GM21526 (cell line): ENCODE measurements around the gene ATXN7L2.
A peak's percentile ranks its signal among the peaks of the same experiment; 100 is the strongest.

Experiments used
- ATAC-seq: cut with Tn5 transposase; IDR thresholded peaks from one replicate; pipeline ENCODE4 v1.9.1; 2021; ENCODE audit warnings: moderate library complexity; ENCODE audit not compliant: unreplicated experiment, low FRiP score

ATXN7L2 gene

DNA sequence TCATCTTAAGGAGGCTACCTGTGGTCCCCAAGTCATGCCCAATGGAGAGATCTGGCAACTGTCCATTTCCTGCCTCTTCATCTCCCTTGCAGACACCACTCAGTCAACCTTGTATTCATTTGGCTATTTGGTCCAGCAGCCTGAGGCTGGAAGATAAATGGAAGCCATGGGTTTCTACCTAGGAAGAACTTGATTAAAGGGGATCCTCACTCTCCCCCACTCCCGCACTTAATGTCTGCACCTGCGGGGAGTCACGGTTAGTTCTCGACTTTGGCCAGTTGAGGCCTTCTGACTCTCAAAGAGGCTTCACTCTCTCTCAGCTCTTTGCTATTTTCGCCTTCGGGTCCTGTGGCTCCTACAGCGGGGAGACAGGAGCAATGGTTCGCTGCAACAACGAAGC is 8.4 kb upstream of the ATXN7L2 start:
- ATAC-seq = no peak

DNA sequence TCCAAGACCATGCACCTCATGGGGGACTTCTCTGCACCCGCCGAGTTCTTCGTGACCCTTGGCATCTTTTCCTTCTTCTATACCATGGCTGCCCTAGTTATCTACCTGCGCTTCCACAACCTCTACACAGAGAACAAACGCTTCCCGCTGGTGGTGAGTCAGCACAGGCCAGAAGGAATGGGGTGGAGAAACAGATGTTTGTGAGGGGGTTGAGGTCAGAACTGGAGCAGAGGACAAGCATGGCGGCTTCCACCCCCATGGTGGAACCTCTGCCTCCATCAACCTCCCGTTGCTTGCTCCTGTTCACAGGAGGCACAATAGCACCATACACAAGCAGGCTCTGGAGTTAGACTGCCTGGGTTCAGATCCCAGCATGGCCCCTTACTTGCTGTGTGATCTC is 6.9 kb upstream of the ATXN7L2 start:
- no peak for ATAC-seq

DNA sequence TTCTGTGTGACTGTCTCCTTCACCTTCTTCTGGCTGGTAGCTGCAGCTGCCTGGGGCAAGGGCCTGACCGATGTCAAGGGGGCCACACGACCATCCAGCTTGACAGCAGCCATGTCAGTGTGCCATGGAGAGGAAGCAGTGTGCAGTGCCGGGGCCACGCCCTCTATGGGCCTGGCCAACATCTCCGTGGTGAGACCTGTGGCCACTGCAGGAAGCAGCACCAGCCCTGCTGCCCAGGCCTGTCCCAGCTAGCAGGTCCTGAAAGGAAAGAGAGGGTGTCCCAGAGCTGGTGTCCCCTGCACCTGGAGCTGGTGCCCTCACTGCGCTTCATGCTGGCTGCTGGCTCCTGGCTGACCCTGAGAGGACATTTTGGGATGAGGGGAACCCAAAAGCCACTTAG is 5.9 kb upstream of the ATXN7L2 start:
- no peak for ATAC-seq

DNA sequence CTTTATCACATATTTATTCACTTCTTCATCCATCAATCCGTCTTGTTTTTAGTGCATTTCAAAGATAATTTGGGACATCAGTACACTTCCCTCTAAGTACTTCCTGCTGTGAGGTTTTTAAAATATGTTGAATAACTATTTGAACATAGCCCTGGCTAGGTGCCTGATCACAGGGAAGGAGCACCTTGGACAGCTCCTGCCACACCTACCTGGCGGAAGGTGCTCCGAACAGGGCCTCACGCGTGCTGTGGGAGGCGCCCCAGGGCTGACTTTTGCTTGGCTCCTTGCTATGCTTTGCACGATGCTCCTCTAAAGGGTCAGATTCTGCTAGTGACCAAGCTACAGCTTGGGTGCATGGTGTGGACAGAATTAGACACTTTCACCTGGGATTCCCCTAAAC is 4.9 kb upstream of the ATXN7L2 start:
- ATAC-seq = no peak

DNA sequence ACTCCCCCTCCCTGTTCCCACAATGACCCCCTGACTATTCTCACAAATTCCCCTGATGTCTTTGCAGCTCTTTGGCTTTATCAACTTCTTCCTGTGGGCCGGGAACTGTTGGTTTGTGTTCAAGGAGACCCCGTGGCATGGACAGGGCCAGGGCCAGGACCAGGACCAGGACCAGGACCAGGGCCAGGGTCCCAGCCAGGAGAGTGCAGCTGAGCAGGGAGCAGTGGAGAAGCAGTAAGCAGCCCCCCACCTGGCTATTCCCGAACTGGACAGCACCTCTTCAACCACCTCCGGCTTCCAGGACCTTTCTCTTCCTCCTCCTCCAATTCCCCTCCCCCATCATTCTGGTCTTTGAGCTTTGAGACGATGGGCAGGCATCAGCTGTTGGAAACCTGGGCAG is 4.4 kb upstream of the ATXN7L2 start:
- ATAC-seq = no peak

DNA sequence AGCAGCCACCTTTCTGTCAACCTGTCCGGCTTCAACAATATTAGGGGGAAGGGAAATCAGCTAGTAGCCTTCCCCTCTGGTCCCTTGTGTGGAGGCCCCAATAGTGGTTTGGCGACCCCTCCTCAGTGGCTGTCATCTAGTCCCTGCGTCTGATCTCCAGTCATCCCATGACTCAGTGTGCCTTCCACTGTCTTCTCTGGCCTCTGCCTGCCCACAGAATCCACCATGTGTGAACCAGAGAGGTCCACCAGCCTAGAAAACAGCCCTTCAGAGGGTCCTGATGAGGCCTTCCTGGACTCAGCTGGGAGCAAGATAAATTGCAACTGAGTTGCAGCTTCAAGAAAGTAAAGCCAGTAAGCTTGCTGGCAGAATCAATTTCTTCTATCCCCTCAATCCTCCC is 3.8 kb upstream of the ATXN7L2 start:
- no peak for ATAC-seq

DNA sequence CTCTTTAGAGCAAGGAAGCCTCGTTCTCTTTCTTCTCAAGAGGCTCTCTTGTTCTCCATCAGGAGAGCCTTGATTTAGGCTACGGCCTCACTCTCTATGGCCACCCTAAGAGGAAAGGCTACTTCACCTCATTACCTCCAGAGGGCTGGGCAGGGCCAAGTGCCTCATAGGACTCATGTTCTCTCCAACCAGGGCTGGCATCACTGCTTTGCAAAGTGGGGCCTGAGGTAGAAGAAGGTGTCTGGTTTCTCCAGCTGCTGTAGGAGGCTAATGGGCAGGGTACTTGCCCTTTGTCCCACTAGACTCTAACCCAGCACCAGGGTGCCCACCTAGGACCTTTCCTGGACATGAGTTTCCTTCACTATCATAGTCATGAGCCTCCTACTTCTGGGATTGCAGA is 2.1 kb upstream of the ATXN7L2 start:
- ATAC-seq = no peak

DNA sequence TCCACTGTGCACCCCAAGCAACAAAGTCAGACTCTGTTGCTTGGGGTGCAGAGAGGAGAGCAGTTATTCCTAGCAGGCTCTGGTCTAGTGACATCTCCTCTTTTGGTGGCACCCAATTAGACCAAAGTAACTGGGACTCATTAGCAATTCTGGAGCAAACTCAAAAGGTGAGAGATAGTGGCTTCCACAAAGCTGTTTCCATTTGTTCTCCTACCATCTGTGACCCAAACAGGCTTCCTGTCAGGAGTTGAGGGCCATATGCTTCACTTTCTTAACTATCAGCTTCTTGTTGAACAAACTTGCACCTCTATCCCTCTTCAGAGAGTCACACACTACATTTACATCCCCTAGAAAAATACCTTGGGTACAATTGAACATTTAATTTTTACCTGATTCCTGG is 1.5 kb upstream of the ATXN7L2 start:
- ATAC-seq = no peak

DNA sequence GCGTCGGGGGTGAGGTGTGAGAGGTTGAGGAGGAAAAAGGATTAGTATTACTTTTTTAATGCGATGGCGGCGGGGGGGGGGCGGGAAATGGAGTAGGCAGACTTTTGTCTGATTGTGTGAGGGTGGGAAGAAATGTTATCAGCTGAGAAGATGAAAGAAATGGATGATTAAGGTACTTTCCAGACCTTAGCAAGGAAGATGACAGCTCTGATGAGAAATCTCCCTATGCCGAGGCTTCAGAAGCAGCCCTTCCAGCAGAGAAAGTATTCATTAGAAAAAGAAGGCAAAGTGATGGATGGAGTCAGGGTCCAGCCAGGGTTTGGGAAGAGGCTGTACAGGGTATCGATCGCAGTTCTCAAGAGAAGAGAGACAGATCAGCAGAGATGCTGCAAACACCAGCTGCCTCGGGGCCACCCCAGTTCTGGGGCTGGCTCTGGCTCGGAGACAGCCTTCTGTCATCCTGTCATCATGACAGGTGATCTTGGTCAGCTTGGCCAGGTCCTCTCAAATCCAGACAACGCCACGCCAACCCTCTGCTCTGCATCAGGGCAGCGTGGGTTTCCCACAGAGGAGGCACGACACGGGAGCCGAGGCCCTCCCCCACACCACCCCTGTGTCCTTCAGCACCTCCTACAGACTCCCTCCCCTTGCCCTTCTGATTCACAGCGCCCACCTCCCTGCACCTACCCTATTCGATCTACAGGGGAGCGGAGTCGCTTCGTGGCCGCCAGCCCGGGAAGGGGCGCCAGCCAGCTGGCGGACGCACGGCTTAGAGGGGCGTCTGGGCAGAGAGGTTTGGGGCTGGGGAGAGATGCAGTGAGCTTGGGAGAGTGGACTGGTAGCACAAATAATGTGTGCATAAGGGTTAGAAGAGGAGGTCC is 674 bp upstream of the ATXN7L2 start:
- peak; percentile 18 for ATAC-seq

DNA sequence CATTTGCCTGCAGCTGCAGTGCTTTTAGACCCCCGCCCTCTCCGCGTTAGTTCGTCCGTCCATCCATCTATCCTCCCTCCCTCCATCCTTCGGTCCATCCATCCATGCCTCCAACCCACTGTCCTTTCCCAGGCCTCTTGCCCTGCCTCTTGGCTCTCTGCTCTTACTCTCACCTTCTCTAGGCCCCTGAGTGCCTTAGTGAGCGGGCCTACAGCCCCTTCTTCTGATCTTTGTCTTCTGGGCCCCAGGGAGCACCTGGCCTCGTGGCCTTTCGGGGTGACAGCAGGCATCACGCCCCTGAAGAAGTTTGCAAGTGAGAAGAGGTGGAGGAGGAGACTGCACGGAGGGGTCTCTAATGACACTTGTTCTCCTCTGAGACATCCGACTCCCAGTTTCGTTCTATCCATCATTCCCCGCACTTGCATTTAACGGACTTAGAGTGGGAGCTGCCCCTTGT is 842 bp downstream of the ATXN7L2 start:
- ATAC-seq = no peak

DNA sequence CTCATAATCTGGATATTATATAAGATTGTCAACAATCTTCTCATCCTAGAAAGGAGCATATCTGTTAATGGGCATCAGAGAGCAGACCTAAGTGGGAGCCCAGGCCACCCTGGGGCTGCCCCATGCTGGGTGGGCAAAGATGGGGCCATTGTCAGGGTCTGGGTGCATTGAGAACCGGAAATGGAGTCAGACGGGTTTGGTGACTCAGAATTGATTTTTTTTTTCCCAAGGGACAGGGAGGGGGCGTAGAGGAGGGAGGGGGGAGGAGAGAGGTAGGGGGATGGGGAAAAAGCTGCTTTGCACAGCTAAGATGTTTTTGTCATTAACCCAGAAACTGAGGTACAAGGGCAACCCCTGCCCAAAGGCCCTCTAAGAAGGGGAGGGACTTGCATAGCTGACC is 1.3 kb downstream of the ATXN7L2 start:
- no peak for ATAC-seq

DNA sequence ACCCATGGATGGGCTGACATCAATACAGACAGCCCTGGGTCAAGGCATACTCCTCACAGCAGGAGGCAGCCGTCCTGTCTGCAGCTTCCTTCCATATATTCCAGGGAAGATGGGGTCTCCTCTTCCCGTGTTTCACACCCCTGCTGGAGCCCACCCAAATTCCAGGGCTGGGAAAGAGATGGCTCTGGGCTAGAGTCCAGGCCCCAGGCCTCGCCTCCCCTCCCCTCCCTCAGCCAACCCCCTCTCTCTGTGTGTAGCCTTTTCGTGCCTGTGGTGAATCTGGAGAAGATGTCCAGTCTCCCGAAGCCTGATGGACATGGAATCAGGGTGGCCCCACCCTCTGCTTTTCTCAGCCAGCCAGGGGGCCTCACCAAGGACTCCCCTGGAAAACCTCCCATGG is 3.6 kb downstream of the ATXN7L2 start:
- ATAC-seq = no peak

DNA sequence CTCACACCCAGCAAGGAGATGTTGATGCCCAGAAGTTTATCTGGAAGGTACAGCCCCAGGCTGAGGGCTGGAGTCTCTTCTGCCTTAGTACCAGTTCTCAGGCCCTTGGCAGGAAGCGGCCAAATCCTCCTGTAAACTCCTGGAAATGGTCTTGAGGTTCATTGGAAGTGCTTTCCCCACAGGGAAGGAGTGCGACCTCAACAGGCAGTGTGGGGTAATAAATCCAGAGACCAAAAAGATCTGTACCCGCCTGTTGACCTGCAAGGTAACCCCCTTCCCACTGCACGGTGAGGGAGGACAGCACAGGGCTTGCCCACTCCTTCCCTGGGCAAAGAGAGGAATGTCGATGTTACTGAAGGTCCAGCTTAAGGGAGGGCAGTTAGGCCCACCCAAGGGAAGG is 4.5 kb downstream of the ATXN7L2 start:
- ATAC-seq = no peak

DNA sequence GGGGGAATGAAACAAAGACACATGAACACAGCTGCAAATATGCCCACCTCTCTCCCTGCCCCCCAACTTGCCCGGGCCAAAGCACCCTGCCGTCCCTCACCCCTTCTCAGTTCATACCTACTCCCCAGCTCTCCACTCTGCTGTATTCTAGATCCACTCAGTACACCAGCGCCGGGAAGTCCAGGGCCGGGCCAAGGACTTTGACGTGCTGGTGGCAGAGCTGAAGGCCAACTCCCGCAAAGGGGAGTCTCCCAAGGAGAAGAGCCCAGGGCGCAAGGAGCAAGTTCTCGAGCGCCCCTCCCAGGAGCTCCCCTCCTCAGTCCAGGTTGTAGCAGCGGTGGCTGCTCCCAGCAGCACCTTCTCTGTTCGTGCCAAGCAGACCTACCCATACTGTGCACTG is 5.0 kb downstream of the ATXN7L2 start:
- ATAC-seq = no peak

DNA sequence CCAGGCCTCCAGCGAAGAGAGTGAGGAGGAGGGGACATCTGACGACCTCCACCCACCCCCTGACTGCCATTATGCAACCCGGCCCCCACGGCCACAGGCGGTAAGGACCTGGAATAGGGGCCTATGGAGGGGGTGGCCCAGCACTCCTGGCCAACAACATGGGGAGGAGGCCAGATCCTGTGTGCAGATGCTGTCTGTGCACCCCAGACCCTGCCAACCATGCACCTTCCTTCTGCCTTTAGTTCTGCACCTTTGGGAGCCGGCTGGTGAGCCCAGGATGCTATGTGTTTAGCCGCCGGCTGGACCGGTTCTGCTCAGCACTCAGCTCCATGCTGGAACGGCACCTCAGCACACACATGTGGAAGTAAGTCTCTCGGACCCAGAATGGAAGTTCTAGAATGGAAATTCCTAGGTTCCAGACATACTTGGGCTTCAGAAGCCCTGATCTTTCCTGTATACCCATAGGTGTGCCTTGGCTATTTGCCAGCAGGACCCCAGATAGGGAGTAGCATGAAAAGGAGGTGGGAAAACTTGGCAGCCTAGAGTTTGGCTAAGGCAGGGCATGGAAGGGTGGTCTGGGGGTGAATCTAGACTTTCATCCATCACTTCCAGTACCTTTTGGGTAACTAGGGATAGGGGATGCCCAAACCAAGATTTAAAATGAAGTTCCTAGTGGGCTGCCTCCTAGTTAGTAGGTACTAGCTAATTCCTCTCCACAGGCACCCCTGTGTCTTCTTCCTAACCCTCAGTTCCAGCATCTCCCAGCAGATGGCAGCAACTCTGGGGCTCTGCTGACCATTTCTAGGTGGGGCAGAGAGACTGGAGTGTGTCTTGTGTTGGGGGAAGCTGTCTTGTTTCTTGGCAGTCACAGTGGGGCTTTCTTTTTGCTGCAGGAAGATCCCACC is 6.6 kb downstream of the ATXN7L2 start:
- no peak for ATAC-seq

DNA sequence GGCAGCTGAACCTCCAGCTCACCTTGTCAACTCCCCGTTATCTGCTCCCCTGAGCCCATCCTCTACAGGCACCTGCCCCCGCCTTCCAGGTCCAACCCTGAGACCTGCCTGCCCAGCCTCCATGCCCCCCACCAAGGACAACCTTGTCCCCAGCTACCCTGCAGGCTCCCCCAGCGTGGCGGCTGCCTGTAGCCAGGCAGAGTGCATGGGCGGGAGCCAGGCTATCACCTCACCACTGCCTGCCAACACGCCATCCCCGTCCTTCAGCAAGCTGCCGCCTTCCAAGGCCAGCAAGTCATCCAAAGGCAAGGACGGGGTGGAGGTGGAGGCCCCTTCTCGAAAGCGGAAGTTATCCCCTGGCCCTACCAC is 7.2 kb downstream of the ATXN7L2 start:
- ATAC-seq = no peak

DNA sequence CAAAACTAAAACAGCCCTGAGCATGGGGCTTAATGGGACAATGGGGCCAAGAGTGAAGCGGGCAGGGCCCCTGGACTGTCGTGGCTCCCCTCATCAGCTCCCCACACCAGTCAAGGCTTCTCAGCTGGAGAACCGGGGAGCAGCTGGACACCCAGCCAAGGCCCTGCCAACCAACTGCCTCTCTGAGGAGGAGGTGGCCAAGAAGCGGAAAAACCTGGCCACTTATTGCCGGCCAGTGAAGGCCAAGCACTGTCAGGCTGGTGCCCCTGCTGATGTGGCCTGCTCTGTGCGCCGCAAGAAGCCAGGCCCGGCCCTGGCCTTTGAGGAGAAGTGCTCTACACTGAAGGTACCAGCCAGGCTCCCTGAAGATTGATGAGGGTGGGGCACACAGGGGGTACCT is 7.7 kb downstream of the ATXN7L2 start:
- no peak for ATAC-seq

DNA sequence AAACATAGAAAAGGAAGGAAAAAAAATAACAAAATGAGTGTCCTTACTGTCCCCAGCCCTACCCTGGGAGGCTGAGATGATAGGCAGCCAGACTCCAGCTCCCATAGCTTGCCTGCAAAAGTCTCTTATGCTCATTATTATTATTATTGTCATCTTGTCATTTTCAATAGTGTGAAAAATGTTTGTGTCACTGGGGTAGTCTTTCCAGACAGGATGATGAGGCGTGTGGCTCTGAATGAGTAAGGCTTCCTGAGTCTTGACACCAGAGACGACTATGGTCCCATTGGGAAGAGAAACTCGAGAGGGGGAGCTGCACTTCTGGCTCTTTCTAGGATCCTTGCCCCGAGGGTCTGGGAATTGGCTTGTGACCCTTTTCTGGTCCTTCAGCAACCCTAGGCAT is 9.1 kb downstream of the ATXN7L2 start:
- ATAC-seq = no peak

DNA sequence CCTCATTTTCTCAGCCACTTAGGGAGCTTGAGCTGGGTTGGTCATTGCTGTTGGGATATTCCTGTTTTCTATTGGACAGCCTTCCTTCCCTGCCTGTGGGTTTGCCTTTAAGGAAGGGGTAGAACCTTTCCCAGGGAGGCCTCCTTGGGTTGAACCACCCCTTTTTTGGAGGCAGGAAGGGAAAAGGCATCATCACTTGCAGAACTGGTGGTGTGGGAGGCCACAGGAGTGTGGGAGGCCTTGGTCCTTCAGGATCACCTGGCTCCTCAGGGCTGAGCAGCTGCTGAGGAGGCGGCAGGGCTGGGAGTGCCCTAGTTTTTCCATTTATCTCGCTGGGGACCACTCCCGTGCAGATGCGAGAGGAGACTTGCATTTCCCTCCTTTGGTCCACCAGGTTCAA is 9.5 kb downstream of the ATXN7L2 start:
- ATAC-seq = no peak

DNA sequence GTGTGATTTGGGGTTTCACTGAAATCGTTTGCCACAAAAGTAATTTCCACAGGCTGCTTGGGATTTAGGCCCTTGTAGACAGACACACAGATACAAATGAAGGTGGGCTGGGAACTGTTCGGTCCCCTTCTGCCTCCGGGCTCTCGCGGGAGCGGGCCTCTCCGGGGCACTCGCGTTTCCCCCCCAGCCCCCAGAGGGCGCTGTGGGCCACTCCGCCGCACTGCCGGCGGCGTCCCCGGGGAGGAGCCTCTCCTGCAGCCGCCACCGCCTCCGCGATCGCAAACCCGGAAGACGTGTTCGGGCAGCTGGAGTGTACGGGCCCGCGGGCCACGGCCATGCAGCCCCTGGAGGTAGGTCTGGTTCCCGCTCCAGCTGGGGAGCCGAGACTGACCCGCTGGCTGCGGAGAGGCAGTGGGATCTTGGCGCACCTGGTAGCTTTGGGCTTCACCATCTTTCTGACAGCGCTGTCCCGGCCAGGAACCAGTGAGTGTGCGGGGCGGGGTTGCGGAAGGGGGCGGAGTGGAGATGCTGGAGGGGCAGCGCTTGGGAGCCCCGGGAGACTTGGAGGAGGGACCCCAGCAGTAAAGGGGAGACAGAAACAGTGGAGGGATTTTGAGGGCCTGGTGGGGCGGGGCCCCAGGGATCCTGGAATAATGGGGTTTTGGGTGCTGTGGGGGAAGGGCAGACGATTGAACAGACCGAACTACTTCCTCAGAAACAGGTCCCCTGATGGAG is 10.3 kb downstream of the ATXN7L2 start, which contains the start of gene CYB561D1:
TSS of gene CYB561D1 (plus strand) at position 290 of the 735 bp plus-strand sequence. CDS start at position 336, 46 bp downstream.
- peak; percentile 66 for ATAC-seq

DNA sequence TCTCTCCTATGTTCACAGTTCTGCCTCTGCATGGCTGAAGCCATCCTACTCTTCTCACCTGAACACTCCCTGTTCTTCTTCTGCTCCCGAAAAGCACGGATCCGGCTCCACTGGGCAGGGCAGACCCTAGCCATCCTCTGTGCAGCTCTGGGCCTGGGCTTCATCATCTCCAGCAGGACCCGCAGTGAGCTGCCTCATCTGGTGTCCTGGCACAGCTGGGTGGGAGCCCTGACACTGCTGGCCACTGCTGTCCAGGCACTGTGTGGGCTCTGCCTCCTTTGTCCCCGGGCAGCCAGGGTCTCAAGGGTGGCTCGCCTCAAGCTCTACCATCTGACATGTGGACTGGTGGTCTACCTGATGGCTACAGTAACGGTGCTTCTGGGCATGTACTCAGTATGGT is 12.0 kb downstream of the ATXN7L2 start:
- ATAC-seq = no peak
